Stimulated activated CD8-positive, alpha-beta memory T cell treated with anti-CD3 and anti-CD28 coated beads, Interleukin-7, amount 100 ng/mL, for 1 hour (primary cell): ENCODE measurements around the gene FAM53A.

ENCODE experiments used
- DNase-seq, 2 donors: peaks; one replicate each; pipeline ENCODE4 v3.0.0-alpha.2; 2020; ENCODE audit warnings: low read depth in 2 of 2

FAM53A gene

DNA sequence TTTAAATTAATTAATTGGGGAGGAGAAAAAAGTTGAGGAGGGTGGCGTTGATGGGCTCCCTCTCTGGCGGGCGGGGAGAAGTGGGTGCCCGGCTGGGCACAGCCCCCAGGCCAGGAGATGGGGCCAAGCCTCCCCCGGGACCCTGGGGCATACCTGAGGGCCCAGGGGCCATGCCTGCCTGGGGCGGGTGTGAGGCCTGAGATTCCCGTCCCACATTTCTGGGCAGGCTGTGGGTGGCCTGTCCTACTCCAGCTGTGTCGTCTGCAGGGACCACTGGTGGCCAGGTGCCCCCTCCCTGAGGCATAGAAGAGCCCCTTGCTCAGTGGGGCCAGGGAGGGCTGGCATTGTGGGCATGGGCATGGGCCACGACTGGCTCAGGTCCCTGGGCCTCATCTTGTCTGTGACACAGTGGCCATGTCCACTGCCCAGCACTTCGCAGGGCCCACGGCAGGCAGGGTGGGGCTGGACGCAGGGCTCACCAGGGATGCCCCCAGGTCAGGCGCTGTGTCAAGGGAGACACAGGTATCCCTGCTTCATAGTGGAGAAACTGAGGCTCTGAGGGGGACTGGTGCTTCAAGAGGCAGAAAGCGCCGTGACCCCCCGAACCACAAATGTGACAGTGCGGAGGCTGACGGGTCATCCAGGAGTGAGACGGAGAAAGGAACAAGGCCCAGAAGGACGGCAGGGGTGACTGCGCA is 60.1 kb downstream of the FAM53A start:
- DNase-seq, result no peak

- DNase-seq, result no peak
These were observed 60.7 kb downstream of the FAM53A start for GRCh38 chr4:1623400-1623799.

DNA sequence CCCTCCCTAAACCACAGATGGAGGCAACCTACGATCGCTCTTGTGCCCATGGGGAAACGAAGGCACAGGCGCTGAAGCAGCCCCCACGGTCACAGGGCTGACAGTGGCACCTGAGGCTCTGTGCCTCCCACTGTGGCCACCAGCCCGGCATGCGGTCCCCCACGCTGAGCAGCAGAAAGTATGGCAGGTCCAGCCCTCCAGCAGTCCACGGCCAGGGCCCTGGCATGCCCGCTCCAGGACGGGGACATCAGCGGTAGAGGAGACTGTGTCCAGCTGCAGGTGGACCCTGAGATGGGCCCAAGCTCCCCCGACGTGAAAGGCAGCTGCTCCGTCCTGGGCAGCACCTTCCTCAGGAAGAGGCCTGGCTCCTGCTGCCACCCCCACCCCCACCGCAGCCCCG is 61.2 kb downstream of the FAM53A start:
- no peak for DNase-seq

- DNase-seq, result no peak
These were observed 61.9 kb downstream of the FAM53A start for GRCh38 chr4:1622238-1622637.

- no peak for DNase-seq
These were observed 62.6 kb downstream of the FAM53A start for GRCh38 chr4:1621526-1621925.

DNA sequence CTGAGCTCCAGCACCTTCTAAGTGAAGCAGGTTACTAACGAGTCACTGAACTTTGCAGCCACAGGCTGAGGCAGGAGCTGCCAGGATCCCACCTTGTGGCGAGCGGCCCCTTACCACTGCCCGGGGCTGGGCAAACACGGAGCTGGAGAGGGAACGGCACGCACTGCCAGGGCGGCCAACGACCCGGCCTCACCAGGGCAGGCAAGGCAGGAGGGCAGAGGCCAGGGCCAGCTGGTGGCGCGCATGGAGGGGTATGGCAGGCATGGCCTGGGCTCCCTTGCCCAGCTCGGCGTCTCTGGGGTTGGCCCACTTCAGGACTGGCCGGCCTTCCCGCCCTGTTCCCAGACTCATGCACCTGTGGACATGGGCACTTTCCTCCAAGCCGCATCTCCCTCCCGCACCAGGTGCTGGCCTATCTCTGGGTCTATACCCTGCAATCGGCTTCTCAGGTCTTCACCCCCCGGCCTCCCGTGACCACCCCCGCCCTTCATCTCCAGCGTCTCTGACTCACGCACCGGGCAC is 64.9 kb downstream of the FAM53A start:
- no peak for DNase-seq

DNA sequence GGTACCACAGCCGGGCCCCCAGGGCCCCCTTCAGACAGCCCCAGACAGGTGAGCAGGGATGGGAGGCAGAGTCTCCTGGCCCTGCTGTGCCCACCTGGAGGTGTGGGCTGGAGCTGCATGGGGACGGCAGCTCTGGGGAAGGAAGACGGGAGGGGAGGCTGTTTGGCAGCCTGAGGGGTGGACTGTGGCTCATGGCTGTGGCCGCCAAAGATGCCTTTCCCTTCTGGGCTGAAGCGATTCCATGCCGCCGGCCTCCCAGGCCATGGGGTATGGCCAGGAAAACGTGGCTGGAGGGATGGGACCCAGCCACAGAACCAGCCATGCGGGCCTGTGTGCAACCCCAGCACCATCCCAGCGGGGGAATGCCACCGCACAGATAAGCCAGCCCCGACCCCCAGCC is 65.7 kb downstream of the FAM53A start:
- DNase-seq, result no peak

DNA sequence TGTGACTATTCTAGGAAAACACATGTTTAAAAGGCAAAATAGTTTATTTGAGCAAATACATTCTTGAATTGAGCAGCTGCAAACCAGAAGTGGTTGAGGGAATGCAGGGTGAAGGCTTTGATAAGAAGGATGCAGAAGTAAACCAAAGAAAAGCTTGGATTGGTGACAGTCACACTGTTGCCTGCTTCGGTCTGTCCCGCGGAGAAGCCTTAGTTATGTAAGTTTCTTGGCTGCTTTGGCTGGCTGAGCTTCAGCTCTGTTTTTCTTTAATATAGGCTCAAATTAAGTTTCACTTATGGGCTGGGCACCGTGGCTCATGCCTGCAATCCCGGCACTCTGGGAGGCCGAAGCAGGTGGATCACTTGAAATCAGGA is 67.6 kb downstream of the FAM53A start:
- DNase-seq, result no peak

GRCh38 chr4:1615786-1616556 is 68.1 kb downstream of the FAM53A start:
- no peak for DNase-seq

GRCh38 chr4:1614854-1615595 is 69.1 kb downstream of the FAM53A start:
- DNase-seq, result no peak

DNA sequence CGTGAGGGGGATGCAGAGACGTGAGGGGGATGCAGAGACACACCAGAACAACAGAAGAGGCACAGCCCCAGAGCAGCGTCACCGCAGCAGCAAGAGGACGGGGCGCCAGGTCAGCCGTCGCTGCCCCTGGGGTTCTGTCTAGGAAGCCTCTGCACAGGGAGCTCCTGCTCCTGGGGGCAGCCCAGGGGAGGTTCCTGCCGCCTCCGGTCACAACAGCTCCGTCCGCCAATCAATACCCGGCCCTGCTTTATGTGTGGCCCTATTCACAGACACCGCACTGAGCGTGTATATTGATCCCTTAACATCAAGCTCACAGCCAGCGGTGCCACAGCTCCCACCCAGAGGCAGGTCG is 69.6 kb downstream of the FAM53A start:
- DNase-seq, result no peak

- no peak for DNase-seq
These were observed 70.1 kb downstream of the FAM53A start for GRCh38 chr4:1614049-1614448.

DNA sequence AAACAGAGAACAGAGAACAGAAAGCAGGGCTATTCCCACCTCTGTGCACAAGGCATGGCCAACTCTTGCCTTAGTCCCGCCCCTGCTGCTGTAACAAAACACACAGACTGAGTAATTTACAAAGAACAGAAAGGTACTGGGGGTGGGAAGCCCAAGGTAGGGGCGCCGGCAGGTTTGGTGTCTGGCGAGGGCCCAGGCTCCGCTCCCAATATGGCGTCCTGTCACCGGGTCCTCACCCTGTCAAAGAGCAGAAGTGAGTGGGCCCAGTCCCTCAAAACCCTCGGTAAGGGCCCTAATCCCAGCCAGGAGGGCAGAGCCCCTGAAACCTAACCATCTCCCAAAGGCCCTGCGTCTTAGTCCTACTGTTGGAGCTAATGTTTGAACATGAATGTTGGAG is 71.0 kb downstream of the FAM53A start:
- no peak for DNase-seq

- DNase-seq, result no peak
These were observed 71.6 kb downstream of the FAM53A start for GRCh38 chr4:1612278-1613098.

DNA sequence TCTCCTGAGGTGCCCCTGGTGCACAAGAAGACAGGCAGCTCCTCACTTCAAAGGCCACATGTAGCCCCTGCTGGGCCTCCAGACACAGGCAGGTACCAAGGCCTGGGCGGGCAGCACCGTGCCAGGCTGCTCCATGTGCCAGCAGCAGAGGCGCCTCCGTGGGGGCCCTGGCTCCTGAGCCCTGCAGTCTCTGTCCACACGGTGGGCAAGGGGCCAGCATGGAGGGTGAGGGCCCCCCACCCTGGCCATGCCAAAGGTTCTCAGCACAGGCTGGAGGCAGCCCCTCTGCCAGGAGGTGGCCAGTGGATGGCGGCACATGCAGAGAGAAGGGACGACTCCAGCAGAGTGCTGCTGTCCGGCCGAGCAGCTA is 72.6 kb downstream of the FAM53A start:
- no peak for DNase-seq

DNA sequence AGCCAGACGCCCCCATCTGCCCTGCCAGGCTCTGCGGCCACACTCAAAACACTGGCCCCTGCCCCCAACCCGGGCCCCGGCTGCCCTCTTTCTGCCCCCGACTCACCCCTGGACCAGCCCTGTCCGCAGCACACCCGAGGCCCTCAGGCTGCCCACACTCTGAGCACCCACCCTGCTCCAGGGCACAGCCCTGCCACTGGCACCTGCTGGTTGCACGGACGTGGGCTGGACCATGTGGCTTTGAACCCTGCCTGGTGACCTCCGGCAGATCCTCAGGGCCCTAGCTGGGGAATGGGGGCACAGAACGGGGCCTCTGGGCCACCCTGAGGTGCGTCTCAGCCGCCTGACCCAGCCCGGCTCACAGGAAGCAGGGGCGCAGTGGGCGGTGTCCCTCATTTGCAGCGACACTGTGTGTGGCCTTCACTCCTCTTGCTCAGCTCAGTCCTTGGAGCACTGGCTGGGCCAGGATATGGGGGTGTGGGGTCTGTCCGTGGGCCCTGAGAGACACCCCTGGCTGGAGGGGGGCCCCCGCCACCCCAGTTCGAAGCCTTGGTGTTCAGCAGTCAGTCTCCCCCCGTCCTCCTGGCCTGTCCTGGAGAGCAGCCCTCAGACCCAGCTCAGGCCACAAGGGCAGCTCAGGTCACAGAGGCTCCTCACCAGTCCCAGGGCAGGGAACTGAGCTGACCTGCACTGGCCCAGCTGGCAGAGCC is 73.2 kb downstream of the FAM53A start:
- no peak for DNase-seq

GRCh38 chr4:1609901-1610790 is 74.0 kb downstream of the FAM53A start:
- DNase-seq, result no peak

DNA sequence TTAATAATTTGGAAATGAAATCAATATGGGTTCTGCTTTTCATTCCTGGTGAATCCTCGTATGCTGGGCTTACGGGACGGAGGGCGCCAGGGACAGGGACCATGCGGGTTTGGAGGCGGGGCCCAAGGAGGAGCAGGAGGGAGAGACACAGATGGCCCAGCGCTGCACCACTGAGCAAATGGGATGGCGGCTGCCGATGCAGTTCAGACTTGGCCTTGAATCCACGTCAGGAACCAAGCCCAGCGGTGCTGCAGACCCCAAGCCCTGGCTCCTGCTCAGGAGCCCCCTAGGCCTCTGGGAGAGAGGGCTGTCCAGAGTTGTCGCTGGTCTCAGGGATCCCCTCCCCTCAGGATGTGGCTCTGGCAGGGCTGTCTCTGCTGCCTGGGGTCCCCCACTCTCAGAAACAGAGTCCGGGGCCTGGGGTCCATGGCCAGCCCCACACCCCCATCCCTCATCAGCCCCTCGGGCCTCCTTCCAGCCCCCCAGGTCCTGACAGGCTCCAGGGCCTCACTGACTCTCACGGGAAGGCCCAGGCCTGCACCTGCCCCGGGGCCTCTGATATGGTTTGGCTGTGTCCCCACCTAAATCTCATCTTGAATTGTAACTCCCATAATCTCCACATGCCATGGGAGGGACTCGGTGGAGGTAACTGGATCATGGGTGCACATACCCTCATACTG is 75.2 kb downstream of the FAM53A start:
- no peak for DNase-seq

DNA sequence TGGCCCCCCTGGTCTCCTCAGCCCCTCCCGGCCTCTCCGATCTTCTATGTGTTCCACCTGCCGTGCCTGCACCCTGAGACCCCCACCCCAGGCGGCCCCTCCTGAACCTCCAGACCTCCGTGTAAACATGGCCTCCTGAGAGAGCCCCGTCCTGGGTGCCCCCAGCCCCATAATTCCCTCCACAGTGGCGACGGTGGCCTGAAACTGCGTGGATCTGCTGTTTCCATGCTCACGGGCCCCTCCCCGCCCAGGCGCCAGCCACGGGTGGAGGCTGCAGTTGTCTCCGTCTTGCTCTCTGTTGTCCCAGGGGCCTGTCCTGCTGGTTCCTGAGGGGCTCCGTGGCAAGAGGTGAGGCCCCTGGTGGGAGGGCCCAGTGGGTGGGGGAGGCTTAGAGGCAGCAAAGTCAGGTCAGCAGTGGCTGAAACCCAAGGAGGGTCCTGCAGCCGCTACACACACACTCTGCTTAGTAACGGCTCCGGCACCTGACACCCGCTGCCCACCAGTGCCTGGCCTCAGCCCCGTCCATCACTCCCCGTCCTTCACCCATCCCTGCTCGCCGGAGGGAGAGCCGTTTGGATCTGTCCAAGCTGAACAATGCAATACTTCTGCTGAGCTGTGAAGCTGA is 75.8 kb downstream of the FAM53A start:
- no peak for DNase-seq
